HCT116 (cell line): ENCODE data around the gene MRFAP1. TPM values are rescaled to one million over a fixed set of nuclear protein-coding genes. Genes with fewer than 3 reads are reported as not detected.

Experiments
- ATAC-seq: fragments of 200-7000 bp; cut with Tn5 transposase; 2 replicates; pipeline ENCODE4 v1.9.1; 2020; ENCODE audit warnings: mild to moderate bottlenecking, moderate library complexity
- BruUV-seq: library from RNA; stranded (reverse); fragments of 400-500 nt; replicated peaks from 2 replicates; lab custom pipeline; 2021; lab: Mats Ljungman, UMichigan
- CTCF ChIA-PET: fragments of 300-600 bp; sonication (Branson Sonifier 250); formaldehyde crosslinking; loops from one replicate; lab custom pipeline; 2021; ENCODE audit warnings: antibody characterized with exemption; lab: Charles Lee
- POLR2A ChIA-PET: fragments of 300-600, 350-600 bp; sonication (Branson Sonifier 250); formaldehyde crosslinking; loops from one replicate; lab custom pipeline; 2021; ENCODE audit warnings: antibody characterized with exemption; lab: Charles Lee
- RAD21 ChIA-PET, 2 experiments: fragments of 300-600 bp; sonication (Branson Sonifier 250); formaldehyde crosslinking; loops; one replicate each; lab custom pipeline; 2023; ENCODE audit warnings: low total read pairs in 2 of 2; ENCODE audit not compliant: uncharacterized antibody in 2 of 2, unreplicated experiment in 2 of 2, low non-redundant PET in 1 of 2; lab: Charles Lee
- DNase-seq: peaks from one replicate; pipeline ENCODE4 v3.0.0-alpha.2; 2010; ENCODE audit warnings: low read depth, low spot score
- H2AFZ ChIP-seq: fragments of 200-600 bp; shearing (Covaris generic), sonication (generic); 2 replicates; pipeline ENCODE4 v1.6.1; 2017; ENCODE audit warnings: low read depth, mixed run types, mixed read lengths, antibody characterized with exemption, low read length; ENCODE audit not compliant: poor library complexity, severe bottlenecking
- H3K27ac ChIP-seq: 2 replicates; pipeline ENCODE4 v1.5.1; 2012; ENCODE audit warnings: low read depth, low read length
- H3K27me3 ChIP-seq: fragments of 200-600 bp; sonication (generic); 2 replicates; pipeline ENCODE4 v1.6.1; 2016; ENCODE audit warnings: mixed run types, low read length, mixed read lengths; ENCODE audit not compliant: insufficient read depth
- H3K36me3 ChIP-seq, 2 experiments: fragments of 200-500 bp in 1 of 2; fragments of 200-600 bp in 1 of 2; sonication (Bioruptor generic) in 1 of 2; sonication (generic) in 1 of 2; 2 replicates each; pipeline versions ENCODE4 v1.5.1 to v1.6.1; 2014 to 2016; ENCODE audit warnings: low read length in 2 of 2, inconsistent platforms in 1 of 2, mixed read lengths in 1 of 2, mixed run types in 1 of 2; ENCODE audit not compliant: insufficient read depth in 2 of 2, control insufficient read depth in 1 of 2
- H3K4me1 ChIP-seq, 2 experiments: fragments of 200-600 bp in 1 of 2; sonication (generic) in 1 of 2; 2 replicates each; pipeline versions ENCODE4 v1.5.1 to v1.6.1; 2012 to 2017; ENCODE audit warnings: low read length in 2 of 2, inconsistent platforms in 1 of 2, mild to moderate bottlenecking in 1 of 2, mixed read lengths in 1 of 2, mixed run types in 1 of 2, moderate library complexity in 1 of 2; ENCODE audit not compliant: insufficient read depth in 2 of 2, control insufficient read depth in 1 of 2
- H3K4me2 ChIP-seq: fragments of 200-600 bp; sonication (generic); 2 replicates; pipeline ENCODE4 v1.6.1; 2017; ENCODE audit warnings: mixed run types, low read length, mixed read lengths
- H3K4me3 ChIP-seq, 2 experiments: fragments of 200-600 bp in 1 of 2; sonication (generic) in 1 of 2; replicated peaks in 1 of 2; 2 replicates each; pipeline ENCODE4 v1.5.1; 2011 to 2016; ENCODE audit warnings: low read length in 2 of 2, control low read depth in 1 of 2, low read depth in 1 of 2, mild to moderate bottlenecking in 1 of 2, mixed read lengths in 1 of 2, mixed run types in 1 of 2
- H3K79me2 ChIP-seq: fragments of 200-600 bp; sonication (generic); 2 replicates; pipeline ENCODE4 v1.6.1; 2017; ENCODE audit warnings: mild to moderate bottlenecking, mixed run types, low read length, moderate library complexity, mixed read lengths; ENCODE audit not compliant: insufficient read depth
- H3K9ac ChIP-seq: fragments of 200-600 bp; sonication (generic); 2 replicates; pipeline ENCODE4 v1.6.1; 2016; ENCODE audit warnings: low read length, mixed read lengths
- H3K9me2 ChIP-seq: fragments of 200-600 bp; sonication (generic), shearing (Covaris generic); 2 replicates; pipeline ENCODE4 v1.6.1; 2017; ENCODE audit warnings: mixed run types, mild to moderate bottlenecking, moderate library complexity; ENCODE audit not compliant: insufficient read depth
- H3K9me3 ChIP-seq, 2 experiments: fragments of 200-500 bp in 1 of 2; fragments of 200-600 bp in 1 of 2; sonication (Bioruptor generic) in 1 of 2; sonication (generic) in 1 of 2; 2 replicates each; pipeline ENCODE4 v1.6.1; 2014 to 2017; ENCODE audit warnings: low read length in 2 of 2, mixed read lengths in 2 of 2, inconsistent platforms in 1 of 2, low read depth in 1 of 2, mild to moderate bottlenecking in 1 of 2, mixed run types in 1 of 2, moderate library complexity in 1 of 2; ENCODE audit not compliant: control insufficient read depth in 1 of 2, insufficient read depth in 1 of 2
- H4K20me1 ChIP-seq: fragments of 200-600 bp; sonication (generic), shearing (Covaris generic); 2 replicates; pipeline ENCODE4 v1.6.1; 2017; ENCODE audit warnings: mixed run types, mild to moderate bottlenecking, moderate library complexity; ENCODE audit not compliant: insufficient read depth
- ELF1 ChIP-seq: IDR thresholded peaks from 2 replicates; pipeline ENCODE4 v1.6.1; 2012; ENCODE audit warnings: low read depth, borderline replicate concordance
- POLR2A ChIP-seq: IDR thresholded peaks from 2 replicates; pipeline ENCODE4 v1.7.0; 2011; ENCODE audit warnings: borderline replicate concordance; ENCODE audit not compliant: insufficient read depth, insufficient read length; ENCODE audit errors: extremely low read depth
- YY1 ChIP-seq: IDR thresholded peaks from 2 replicates; pipeline ENCODE4 v1.6.1; 2011; ENCODE audit warnings: low read length, low read depth, moderate library complexity, mild to moderate bottlenecking; ENCODE audit not compliant: insufficient replicate concordance; ENCODE audit errors: extremely low read depth
- intact Hi-C: fragments of 100-400 bp; cut with micrococcal nuclease; formaldehyde crosslinking; loops from 2 replicates; pipeline ENCODE4 v1.10.0; 2022
- total RNA-seq: library from RNA; stranded (reverse); gene quantifications from one replicate; pipeline ENCODE4 v1.2.1, GENCODE V29; 2021; ENCODE audit not compliant: unreplicated experiment
- TF ChIP-seq, protein P1 (sequence below), 3 experiments: fragments of 200-600 bp in 1 of 3; sonication (generic) in 1 of 3; IDR thresholded peaks in 2 of 3; conservative IDR thresholded peaks in 1 of 3; 2 replicates each; pipeline ENCODE4 v1.5.1; 2012 to 2017; ENCODE audit warnings: low read depth in 2 of 3, low read length in 2 of 3, antibody characterized with exemption in 1 of 3, borderline replicate concordance in 1 of 3, control low read depth in 1 of 3, mild to moderate bottlenecking in 1 of 3, mixed read lengths in 1 of 3, mixed run types in 1 of 3, moderate library complexity in 1 of 3; ENCODE audit not compliant: insufficient read depth in 1 of 3
- TF ChIP-seq, protein P2 (sequence below): IDR thresholded peaks from 2 replicates; pipeline ENCODE4 v1.6.1; 2011; ENCODE audit warnings: mild to moderate bottlenecking, low read length, moderate library complexity; ENCODE audit not compliant: insufficient replicate concordance; ENCODE audit errors: extremely low read depth
- TF ChIP-seq, protein P3 (sequence below): IDR thresholded peaks from 2 replicates; pipeline ENCODE4 v1.6.1; 2012; ENCODE audit warnings: low read depth

MRFAP1 gene
- total RNA-seq, 1 experiment from 2014 or later, result 313 TPM

DNA sequence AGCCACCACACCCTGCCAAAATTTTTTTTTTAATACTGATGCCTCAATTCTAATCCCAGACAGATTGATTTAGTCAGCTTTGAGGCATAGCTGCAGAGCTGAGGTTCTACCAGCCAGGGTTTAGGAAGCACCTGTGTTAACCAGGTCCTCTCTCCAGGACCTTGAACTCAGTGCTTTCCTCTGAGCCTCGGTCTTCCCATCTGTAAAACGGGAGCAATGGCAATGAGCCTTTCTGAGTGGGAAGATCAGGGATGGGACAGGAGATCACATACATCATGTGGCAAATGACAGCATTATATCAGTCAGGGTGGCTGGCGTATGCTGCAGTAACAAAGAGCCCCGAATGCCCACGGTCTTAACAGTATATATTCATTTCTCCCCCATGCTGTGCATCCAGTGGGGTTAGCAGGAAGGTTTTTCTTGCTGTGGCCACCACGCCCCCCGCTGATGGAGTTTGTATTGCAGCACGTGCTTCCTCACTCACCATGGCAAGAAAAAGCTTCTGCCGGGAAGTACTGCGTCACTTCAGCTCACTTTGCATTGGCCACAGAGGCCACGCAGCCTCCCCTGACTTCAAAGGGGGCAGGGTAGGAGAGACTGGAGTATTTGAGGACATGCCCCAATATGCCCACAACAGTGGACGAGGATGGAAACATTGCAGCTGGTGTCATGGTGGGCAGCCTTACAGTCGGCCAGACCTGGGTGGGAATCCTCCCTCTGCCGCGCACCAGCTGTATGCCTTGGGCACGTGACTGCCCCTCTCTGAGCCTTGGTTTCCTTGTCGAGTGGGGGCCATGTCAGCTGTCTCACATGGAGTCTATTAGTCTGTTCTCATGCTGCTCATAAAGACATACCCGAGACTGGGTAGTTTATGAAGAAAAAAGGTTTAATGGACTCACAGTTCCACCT is 24.1 kb upstream of the MRFAP1 start:
- CTCF ChIA-PET, result no interaction called here
- no peak for TF ChIP-seq YY1
- TF ChIP-seq, protein P1, sequence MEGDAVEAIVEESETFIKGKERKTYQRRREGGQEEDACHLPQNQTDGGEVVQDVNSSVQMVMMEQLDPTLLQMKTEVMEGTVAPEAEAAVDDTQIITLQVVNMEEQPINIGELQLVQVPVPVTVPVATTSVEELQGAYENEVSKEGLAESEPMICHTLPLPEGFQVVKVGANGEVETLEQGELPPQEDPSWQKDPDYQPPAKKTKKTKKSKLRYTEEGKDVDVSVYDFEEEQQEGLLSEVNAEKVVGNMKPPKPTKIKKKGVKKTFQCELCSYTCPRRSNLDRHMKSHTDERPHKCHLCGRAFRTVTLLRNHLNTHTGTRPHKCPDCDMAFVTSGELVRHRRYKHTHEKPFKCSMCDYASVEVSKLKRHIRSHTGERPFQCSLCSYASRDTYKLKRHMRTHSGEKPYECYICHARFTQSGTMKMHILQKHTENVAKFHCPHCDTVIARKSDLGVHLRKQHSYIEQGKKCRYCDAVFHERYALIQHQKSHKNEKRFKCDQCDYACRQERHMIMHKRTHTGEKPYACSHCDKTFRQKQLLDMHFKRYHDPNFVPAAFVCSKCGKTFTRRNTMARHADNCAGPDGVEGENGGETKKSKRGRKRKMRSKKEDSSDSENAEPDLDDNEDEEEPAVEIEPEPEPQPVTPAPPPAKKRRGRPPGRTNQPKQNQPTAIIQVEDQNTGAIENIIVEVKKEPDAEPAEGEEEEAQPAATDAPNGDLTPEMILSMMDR (IDR thresholded peaks at IDR 0.05 in 2 of 3, conservative IDR thresholded peaks at IDR 0.05 in 1 of 3; ENCODE audit: borderline replicate concordance in 1 of 3, insufficient read depth in 1 of 3, low read depth in 2 of 3, low read length in 2 of 3), result peak in 1 of 3 experiments; percentile 10; a peak in 1 of 6 replicates
- ATAC-seq, result no peak
- Histone ChIP-seq H3K9ac (no peak overlapping the region), H3K27me3 (no peaks in the 10 kb centered on the region), H3K4me1 (no peaks in the 10 kb centered on the region), H3K9me2 (no peaks in the 10 kb centered on the region), H3K36me3 (0 out of 4 replicates have a peak, but pooled peaks cover 0 to 3% of the 10 kb centered on the region in 2 experiments), H3K4me2 (no peak overlapping the region), H3K27ac (no peak overlapping the region), H3K9me3 (no peaks in the 10 kb centered on the region), H2AFZ (no peak overlapping the region), H3K79me2 (no peaks in the 10 kb centered on the region), H3K4me3 (no peak overlapping the region), H4K20me1 (no peaks in the 10 kb centered on the region)
- intact Hi-C loops, result no loop called here
- POLR2A ChIA-PET, result no interaction called here
- BruUV-seq, result no TSS peak
- no peak for DNase-seq
- RAD21 ChIA-PET, result no interaction called here

DNA sequence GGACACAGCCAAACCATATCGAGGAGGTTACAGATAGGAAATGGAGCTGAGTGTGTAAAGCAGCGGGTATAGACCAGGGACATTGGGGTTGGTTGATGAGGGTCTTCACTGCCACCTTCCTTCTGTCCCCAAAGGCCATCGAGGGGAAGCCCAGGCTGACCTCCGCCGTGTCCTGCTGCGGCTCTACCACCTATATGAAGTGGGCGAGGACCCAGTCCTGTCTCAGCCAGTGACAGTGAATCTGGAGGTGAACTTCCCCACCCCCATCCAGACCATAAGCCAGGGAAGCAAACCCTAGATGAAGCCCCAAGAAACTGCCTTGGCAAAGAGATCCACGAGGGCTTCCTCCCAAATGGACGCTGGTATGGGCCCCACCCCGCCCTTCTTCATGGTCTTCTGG is 23.2 kb upstream of the MRFAP1 start:
- intact Hi-C loops, result no loop called here
- ATAC-seq (no peak), DNase-seq (no peak)
- no peak overlapping the region for H3K4me2 ChIP-seq
- H3K27ac ChIP-seq, result no peak overlapping the region
- no TSS peak for BruUV-seq
- 0 out of 4 replicates have a peak, but pooled peaks cover 0 to 3% of the 10 kb centered on the region in 2 experiments for H3K36me3 ChIP-seq
- H3K9me2 ChIP-seq, result no peaks in the 10 kb centered on the region
- H3K9ac ChIP-seq, result no peak overlapping the region
- ChIA-PET POLR2A (no interaction called here), CTCF (no interaction called here), RAD21 (no interaction called here)
- H3K9me3 ChIP-seq, result no peaks in the 10 kb centered on the region
- no peaks in the 10 kb centered on the region for H3K27me3 ChIP-seq
- H3K79me2 ChIP-seq, result no peaks in the 10 kb centered on the region
- no peak overlapping the region for H3K4me3 ChIP-seq
- no peak overlapping the region for H2AFZ ChIP-seq
- no peak for TF ChIP-seq POLR2A
- no peak for TF ChIP-seq YY1
- TF ChIP-seq, protein P2, sequence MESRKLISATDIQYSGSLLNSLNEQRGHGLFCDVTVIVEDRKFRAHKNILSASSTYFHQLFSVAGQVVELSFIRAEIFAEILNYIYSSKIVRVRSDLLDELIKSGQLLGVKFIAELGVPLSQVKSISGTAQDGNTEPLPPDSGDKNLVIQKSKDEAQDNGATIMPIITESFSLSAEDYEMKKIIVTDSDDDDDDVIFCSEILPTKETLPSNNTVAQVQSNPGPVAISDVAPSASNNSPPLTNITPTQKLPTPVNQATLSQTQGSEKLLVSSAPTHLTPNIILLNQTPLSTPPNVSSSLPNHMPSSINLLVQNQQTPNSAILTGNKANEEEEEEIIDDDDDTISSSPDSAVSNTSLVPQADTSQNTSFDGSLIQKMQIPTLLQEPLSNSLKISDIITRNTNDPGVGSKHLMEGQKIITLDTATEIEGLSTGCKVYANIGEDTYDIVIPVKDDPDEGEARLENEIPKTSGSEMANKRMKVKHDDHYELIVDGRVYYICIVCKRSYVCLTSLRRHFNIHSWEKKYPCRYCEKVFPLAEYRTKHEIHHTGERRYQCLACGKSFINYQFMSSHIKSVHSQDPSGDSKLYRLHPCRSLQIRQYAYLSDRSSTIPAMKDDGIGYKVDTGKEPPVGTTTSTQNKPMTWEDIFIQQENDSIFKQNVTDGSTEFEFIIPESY, result no peak
- TF ChIP-seq, protein P3, sequence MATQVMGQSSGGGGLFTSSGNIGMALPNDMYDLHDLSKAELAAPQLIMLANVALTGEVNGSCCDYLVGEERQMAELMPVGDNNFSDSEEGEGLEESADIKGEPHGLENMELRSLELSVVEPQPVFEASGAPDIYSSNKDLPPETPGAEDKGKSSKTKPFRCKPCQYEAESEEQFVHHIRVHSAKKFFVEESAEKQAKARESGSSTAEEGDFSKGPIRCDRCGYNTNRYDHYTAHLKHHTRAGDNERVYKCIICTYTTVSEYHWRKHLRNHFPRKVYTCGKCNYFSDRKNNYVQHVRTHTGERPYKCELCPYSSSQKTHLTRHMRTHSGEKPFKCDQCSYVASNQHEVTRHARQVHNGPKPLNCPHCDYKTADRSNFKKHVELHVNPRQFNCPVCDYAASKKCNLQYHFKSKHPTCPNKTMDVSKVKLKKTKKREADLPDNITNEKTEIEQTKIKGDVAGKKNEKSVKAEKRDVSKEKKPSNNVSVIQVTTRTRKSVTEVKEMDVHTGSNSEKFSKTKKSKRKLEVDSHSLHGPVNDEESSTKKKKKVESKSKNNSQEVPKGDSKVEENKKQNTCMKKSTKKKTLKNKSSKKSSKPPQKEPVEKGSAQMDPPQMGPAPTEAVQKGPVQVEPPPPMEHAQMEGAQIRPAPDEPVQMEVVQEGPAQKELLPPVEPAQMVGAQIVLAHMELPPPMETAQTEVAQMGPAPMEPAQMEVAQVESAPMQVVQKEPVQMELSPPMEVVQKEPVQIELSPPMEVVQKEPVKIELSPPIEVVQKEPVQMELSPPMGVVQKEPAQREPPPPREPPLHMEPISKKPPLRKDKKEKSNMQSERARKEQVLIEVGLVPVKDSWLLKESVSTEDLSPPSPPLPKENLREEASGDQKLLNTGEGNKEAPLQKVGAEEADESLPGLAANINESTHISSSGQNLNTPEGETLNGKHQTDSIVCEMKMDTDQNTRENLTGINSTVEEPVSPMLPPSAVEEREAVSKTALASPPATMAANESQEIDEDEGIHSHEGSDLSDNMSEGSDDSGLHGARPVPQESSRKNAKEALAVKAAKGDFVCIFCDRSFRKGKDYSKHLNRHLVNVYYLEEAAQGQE, result no peak
- no peak for TF ChIP-seq ELF1
- no peaks in the 10 kb centered on the region for H3K4me1 ChIP-seq
- no peaks in the 10 kb centered on the region for H4K20me1 ChIP-seq
